Measurements from ENCODE around the gene SNX8. TPM values are rescaled to one million over a fixed set of nuclear protein-coding genes. Genes with fewer than 3 reads are reported as not detected.

The SNX8 gene
- polyA plus RNA-seq, 1 donor from 2014 or later, result 5.7 TPM

DNA sequence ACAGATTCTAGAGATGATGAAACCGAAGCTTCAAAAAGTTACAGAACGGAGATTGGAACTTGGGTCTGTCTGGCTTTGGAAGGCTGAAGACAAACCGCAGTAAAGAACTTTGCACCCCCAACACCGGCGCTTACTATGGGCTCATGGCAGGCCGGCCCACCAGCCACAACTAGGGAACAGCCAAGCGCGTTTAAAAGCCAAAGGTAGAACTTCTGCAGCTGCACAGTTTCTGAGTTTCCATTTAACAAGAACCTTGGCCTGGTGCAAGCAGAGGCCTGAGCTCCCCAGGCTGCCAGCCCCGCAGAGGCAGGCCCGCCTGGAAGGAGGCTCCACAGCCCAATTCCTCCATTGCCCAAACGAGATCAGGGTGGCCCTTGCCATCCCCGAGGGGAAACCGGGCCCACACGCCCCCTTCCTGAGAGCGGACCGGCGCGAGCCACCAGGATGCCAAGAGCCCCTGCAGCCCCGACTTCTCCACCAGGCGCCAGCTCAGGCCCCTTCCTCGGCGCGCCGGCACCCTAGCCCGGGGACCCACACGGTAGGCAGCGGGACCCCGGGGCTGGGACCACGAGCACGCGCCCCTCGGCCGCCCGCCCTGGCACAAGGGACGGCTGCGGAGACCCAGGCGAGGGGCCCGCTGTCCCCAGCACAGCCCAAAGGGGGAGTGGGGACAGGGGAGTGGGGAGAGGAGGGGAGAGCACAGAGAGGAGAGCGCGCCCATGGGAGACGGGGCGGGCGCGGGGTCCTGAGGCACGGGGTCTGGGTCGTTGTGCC lies 82.1 kb downstream of the SNX8 start:
- Histone ChIP-seq H3K27ac (ENCODE audit: low read length) (peak overlapping the region; percentile 76), H3F3A (ENCODE audit: insufficient read depth, low read length, poor library complexity, severe bottlenecking) (no peaks in the 10 kb centered on the region), H3K27me3 (ENCODE audit: insufficient read depth, low read depth, low read length) (no peaks in the 10 kb centered on the region), H3K4me2 (ENCODE audit: low read length) (peak overlapping the region; percentile 66), H3K9ac (ENCODE audit: low read length) (peak overlapping the region; percentile 76), H3K4me3 (ENCODE audit: low read length) (peak overlapping the region; percentile 99), H2AFZ (ENCODE audit: low read depth, low read length) (no peak overlapping the region), H3K36me3 (ENCODE audit: insufficient read depth, low read length) (no peaks in the 10 kb centered on the region), H4K20me1 (ENCODE audit: insufficient read depth) (no peaks in the 10 kb centered on the region), H3K9me2 (ENCODE audit: insufficient read depth, low read length) (no peaks in the 10 kb centered on the region), H3K9me3 (ENCODE audit: low read length) (no peaks in the 10 kb centered on the region), H3K79me2 (replicated peaks; ENCODE audit: insufficient read depth, low read length) (peaks cover 17% of the 10 kb centered on the region)
- TF ChIP-seq, protein P1, sequence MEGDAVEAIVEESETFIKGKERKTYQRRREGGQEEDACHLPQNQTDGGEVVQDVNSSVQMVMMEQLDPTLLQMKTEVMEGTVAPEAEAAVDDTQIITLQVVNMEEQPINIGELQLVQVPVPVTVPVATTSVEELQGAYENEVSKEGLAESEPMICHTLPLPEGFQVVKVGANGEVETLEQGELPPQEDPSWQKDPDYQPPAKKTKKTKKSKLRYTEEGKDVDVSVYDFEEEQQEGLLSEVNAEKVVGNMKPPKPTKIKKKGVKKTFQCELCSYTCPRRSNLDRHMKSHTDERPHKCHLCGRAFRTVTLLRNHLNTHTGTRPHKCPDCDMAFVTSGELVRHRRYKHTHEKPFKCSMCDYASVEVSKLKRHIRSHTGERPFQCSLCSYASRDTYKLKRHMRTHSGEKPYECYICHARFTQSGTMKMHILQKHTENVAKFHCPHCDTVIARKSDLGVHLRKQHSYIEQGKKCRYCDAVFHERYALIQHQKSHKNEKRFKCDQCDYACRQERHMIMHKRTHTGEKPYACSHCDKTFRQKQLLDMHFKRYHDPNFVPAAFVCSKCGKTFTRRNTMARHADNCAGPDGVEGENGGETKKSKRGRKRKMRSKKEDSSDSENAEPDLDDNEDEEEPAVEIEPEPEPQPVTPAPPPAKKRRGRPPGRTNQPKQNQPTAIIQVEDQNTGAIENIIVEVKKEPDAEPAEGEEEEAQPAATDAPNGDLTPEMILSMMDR (IDR thresholded peaks at IDR 0.05; ENCODE audit: poor library complexity, severe bottlenecking), result no peak
- TF ChIP-seq EP300 (conservative IDR thresholded peaks at IDR 0.05; ENCODE audit: poor library complexity, severe bottlenecking) (no peak), MXI1 (conservative IDR thresholded peaks at IDR 0.05; ENCODE audit: poor library complexity, severe bottlenecking) (no peak), TAF1 (IDR thresholded peaks at IDR 0.05; ENCODE audit: low read depth) (no peak), POLR2AphosphoS5 (IDR thresholded peaks at IDR 0.05) (no peak), SMC3 (conservative IDR thresholded peaks at IDR 0.05; ENCODE audit: poor library complexity) (no peak), RAD21 (conservative IDR thresholded peaks at IDR 0.05) (no peak), EZH2 (IDR thresholded peaks at IDR 0.05; ENCODE audit: borderline replicate concordance, insufficient read depth, low read length, poor library complexity, severe bottlenecking) (no peak)
- TF ChIP-seq, protein P2, sequence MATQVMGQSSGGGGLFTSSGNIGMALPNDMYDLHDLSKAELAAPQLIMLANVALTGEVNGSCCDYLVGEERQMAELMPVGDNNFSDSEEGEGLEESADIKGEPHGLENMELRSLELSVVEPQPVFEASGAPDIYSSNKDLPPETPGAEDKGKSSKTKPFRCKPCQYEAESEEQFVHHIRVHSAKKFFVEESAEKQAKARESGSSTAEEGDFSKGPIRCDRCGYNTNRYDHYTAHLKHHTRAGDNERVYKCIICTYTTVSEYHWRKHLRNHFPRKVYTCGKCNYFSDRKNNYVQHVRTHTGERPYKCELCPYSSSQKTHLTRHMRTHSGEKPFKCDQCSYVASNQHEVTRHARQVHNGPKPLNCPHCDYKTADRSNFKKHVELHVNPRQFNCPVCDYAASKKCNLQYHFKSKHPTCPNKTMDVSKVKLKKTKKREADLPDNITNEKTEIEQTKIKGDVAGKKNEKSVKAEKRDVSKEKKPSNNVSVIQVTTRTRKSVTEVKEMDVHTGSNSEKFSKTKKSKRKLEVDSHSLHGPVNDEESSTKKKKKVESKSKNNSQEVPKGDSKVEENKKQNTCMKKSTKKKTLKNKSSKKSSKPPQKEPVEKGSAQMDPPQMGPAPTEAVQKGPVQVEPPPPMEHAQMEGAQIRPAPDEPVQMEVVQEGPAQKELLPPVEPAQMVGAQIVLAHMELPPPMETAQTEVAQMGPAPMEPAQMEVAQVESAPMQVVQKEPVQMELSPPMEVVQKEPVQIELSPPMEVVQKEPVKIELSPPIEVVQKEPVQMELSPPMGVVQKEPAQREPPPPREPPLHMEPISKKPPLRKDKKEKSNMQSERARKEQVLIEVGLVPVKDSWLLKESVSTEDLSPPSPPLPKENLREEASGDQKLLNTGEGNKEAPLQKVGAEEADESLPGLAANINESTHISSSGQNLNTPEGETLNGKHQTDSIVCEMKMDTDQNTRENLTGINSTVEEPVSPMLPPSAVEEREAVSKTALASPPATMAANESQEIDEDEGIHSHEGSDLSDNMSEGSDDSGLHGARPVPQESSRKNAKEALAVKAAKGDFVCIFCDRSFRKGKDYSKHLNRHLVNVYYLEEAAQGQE (IDR thresholded peaks at IDR 0.05; ENCODE audit: borderline replicate concordance), result no peak

DNA sequence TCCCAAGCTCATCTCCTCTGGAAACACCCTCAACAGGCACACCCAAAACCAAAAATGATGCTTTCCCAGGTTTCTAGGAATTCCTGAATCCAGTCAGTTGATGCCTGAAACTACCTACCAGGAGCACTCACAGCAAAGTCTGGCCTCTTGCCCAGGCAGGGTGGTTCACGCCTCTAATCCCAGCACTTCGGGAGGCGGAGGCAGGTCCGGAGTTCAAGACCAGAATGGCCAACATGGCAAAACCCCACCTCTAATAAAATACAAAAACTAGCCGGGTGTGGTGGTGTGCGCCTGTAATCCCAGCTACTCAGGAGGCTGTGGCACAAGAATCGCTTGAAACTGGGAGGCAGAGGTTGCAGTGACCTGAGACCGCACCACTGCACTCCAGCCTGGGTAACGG lies 83.4 kb downstream of the SNX8 start:
- Histone ChIP-seq H3K36me3 (ENCODE audit: insufficient read depth, low read length) (no peaks in the 10 kb centered on the region), H3K27me3 (ENCODE audit: insufficient read depth, low read depth, low read length) (no peaks in the 10 kb centered on the region), H3K4me3 (ENCODE audit: low read length) (no peak overlapping the region), H3F3A (ENCODE audit: insufficient read depth, low read length, poor library complexity, severe bottlenecking) (no peaks in the 10 kb centered on the region), H3K79me2 (replicated peaks; ENCODE audit: insufficient read depth, low read length) (peaks cover 17% of the 10 kb centered on the region), H2AFZ (ENCODE audit: low read depth, low read length) (no peak overlapping the region), H3K27ac (ENCODE audit: low read length) (no peak overlapping the region), H3K4me2 (ENCODE audit: low read length) (no peak overlapping the region), H3K9me3 (ENCODE audit: low read length) (no peaks in the 10 kb centered on the region), H3K9me2 (ENCODE audit: insufficient read depth, low read length) (no peaks in the 10 kb centered on the region), H4K20me1 (ENCODE audit: insufficient read depth) (no peaks in the 10 kb centered on the region), H3K9ac (ENCODE audit: low read length) (no peak overlapping the region)
- TF ChIP-seq SMC3 (conservative IDR thresholded peaks at IDR 0.05; ENCODE audit: poor library complexity) (no peak), EP300 (conservative IDR thresholded peaks at IDR 0.05; ENCODE audit: poor library complexity, severe bottlenecking) (no peak), MXI1 (conservative IDR thresholded peaks at IDR 0.05; ENCODE audit: poor library complexity, severe bottlenecking) (no peak), RAD21 (conservative IDR thresholded peaks at IDR 0.05) (no peak), POLR2AphosphoS5 (IDR thresholded peaks at IDR 0.05) (no peak), TAF1 (IDR thresholded peaks at IDR 0.05; ENCODE audit: low read depth) (no peak), EZH2 (IDR thresholded peaks at IDR 0.05; ENCODE audit: borderline replicate concordance, insufficient read depth, low read length, poor library complexity, severe bottlenecking) (no peak)
- TF ChIP-seq, protein P1 (IDR thresholded peaks at IDR 0.05; ENCODE audit: poor library complexity, severe bottlenecking), result no peak
- TF ChIP-seq, protein P2 (IDR thresholded peaks at IDR 0.05; ENCODE audit: borderline replicate concordance), result no peak

Measured in neural cell (in vitro differentiated cells).